Measurements from ENCODE around the gene SPAG4. TPM values are rescaled to one million over a fixed set of nuclear protein-coding genes. Genes with fewer than 3 reads are reported as not detected.

The SPAG4 gene
- polyA plus RNA-seq, 3 donors, result 0.12 to 0.51 TPM; not detected in 1

- H2AFZ ChIP-seq (ENCODE audit: insufficient read depth, low read depth, low read length, poor library complexity, severe bottlenecking), result no peak overlapping the region
- H3K9me3 Mint-ChIP-seq, result peaks cover 0 to 9% (median 2%) of the 10 kb centered on the region in 7 donors
- peaks cover 0 to 5% of the 10 kb centered on the region in 2 donors for H3K36me3 Mint-ChIP-seq
- TF ChIP-seq, protein P1, sequence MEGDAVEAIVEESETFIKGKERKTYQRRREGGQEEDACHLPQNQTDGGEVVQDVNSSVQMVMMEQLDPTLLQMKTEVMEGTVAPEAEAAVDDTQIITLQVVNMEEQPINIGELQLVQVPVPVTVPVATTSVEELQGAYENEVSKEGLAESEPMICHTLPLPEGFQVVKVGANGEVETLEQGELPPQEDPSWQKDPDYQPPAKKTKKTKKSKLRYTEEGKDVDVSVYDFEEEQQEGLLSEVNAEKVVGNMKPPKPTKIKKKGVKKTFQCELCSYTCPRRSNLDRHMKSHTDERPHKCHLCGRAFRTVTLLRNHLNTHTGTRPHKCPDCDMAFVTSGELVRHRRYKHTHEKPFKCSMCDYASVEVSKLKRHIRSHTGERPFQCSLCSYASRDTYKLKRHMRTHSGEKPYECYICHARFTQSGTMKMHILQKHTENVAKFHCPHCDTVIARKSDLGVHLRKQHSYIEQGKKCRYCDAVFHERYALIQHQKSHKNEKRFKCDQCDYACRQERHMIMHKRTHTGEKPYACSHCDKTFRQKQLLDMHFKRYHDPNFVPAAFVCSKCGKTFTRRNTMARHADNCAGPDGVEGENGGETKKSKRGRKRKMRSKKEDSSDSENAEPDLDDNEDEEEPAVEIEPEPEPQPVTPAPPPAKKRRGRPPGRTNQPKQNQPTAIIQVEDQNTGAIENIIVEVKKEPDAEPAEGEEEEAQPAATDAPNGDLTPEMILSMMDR (IDR thresholded peaks at IDR 0.05), result no peak
- WGBS (ENCODE audit: insufficient coverage), result 97% methylated on average over 6 of the region's 15 CpGs
- H3K27me3 ChIP-seq (ENCODE audit: control insufficient read depth in 2 of 2, insufficient read depth in 2 of 2, low read length in 2 of 2), result peaks cover 8 to 34% of the 10 kb centered on the region in 2 donors
- DNase-seq, result no peak
- H3K4me3 ChIP-seq (replicated peaks in 1 of 3; ENCODE audit: low read depth in 2 of 3, low read length in 3 of 3), result no peak overlapping the region
- H3K4me1 ChIP-seq (ENCODE audit: control insufficient read depth in 1 of 2, insufficient read depth in 2 of 2, low read length in 2 of 2), result peaks cover 16 to 17% of the 10 kb centered on the region in 2 donors
- no peaks in the 10 kb centered on the region for H3K9me3 ChIP-seq (replicated peaks in 1 of 2; ENCODE audit: control insufficient read depth in 1 of 2, insufficient read depth in 1 of 2, low read length in 2 of 2)
- H3K4me1 Mint-ChIP-seq, result peaks cover 17% of the 10 kb centered on the region
- intact Hi-C loops (cut with micrococcal nuclease), result no loop called here
- H3K36me3 ChIP-seq (replicated peaks in 1 of 2; ENCODE audit: control insufficient read depth in 1 of 2, insufficient read depth in 2 of 2, low read length in 2 of 2), result no peaks in the 10 kb centered on the region
- H3K27me3 Mint-ChIP-seq (ENCODE audit: low read depth in 3 of 3), result peaks cover 44 to 50% (median 46%) of the 10 kb centered on the region in 3 donors
- H3K79me2 ChIP-seq (ENCODE audit: insufficient read depth, low read length), result no peaks in the 10 kb centered on the region
- H4K20me1 ChIP-seq (ENCODE audit: insufficient read depth, low read length), result no peaks in the 10 kb centered on the region
- no peak overlapping the region for H3K4me2 ChIP-seq (replicated peaks; ENCODE audit: extremely low read depth, low read length, poor library complexity, severe bottlenecking)
- H3K4me3 Mint-ChIP-seq, result peak overlapping the region; percentile 11 to 27
- H3K9ac ChIP-seq (ENCODE audit: insufficient read depth, low read length, poor library complexity, severe bottlenecking), result no peak overlapping the region
- H3K27ac Mint-ChIP-seq, result no peak overlapping the region
- no peak overlapping the region for H3K27ac ChIP-seq (ENCODE audit: low read depth in 1 of 2, low read length in 2 of 2)
These were observed 12.7 kb upstream of the SPAG4 start for GRCh38 chr20:35602851-35603495.

GRCh38 chr20:35603695-35604448, 11.8 kb upstream of the SPAG4 start:
- intact Hi-C loops (cut with micrococcal nuclease), result no loop called here
- H3K9ac ChIP-seq (ENCODE audit: insufficient read depth, low read length, poor library complexity, severe bottlenecking), result no peak overlapping the region

More at GRCh38 chr20:35603695-35604448, 11.8 kb upstream of the SPAG4 start:
- 93% methylated on average over 10 of the region's 11 CpGs for whole genome bisulfite sequencing (ENCODE audit: insufficient coverage)
- Mint-ChIP-seq H3K4me3 (peak overlapping the region in 1 of 2 donors; percentile 3), H3K27ac (no peak overlapping the region), H3K36me3 (peaks cover 0 to 5% of the 10 kb centered on the region in 2 donors), H3K27me3 (ENCODE audit: low read depth in 3 of 3) (peaks cover 38 to 49% (median 41%) of the 10 kb centered on the region in 3 donors), H3K9me3 (peaks cover 0 to 9% (median 2%) of the 10 kb centered on the region in 7 donors), H3K4me1 (peaks cover 17% of the 10 kb centered on the region)
- DNase-seq, result no peak
- Histone ChIP-seq H3K27ac (ENCODE audit: low read depth in 1 of 2, low read length in 2 of 2) (no peak overlapping the region), H3K36me3 (replicated peaks in 1 of 2; ENCODE audit: control insufficient read depth in 1 of 2, insufficient read depth in 2 of 2, low read length in 2 of 2) (no peaks in the 10 kb centered on the region), H3K4me1 (ENCODE audit: control insufficient read depth in 1 of 2, insufficient read depth in 2 of 2, low read length in 2 of 2) (peaks cover 16 to 17% of the 10 kb centered on the region in 2 donors), H3K79me2 (ENCODE audit: insufficient read depth, low read length) (no peaks in the 10 kb centered on the region), H2AFZ (ENCODE audit: insufficient read depth, low read depth, low read length, poor library complexity, severe bottlenecking) (no peak overlapping the region), H3K4me2 (replicated peaks; ENCODE audit: extremely low read depth, low read length, poor library complexity, severe bottlenecking) (no peak overlapping the region), H3K4me3 (replicated peaks in 1 of 3; ENCODE audit: low read depth in 2 of 3, low read length in 3 of 3) (no peak overlapping the region), H3K27me3 (ENCODE audit: control insufficient read depth in 2 of 2, insufficient read depth in 2 of 2, low read length in 2 of 2) (peaks cover 8 to 34% of the 10 kb centered on the region in 2 donors), H3K9me3 (replicated peaks in 1 of 2; ENCODE audit: control insufficient read depth in 1 of 2, insufficient read depth in 1 of 2, low read length in 2 of 2) (no peaks in the 10 kb centered on the region), H4K20me1 (ENCODE audit: insufficient read depth, low read length) (no peaks in the 10 kb centered on the region)
- TF ChIP-seq, protein P1 (IDR thresholded peaks at IDR 0.05), result no peak
